ENCODE data around the gene IVL. TPM values are rescaled to one million over a fixed set of nuclear protein-coding genes. Genes with fewer than 3 reads are reported as not detected.

The IVL gene
- total and polyA plus RNA-seq, 4 donors, result 0.02 TPM; not detected in 3

- TF ChIP-seq, protein P1, sequence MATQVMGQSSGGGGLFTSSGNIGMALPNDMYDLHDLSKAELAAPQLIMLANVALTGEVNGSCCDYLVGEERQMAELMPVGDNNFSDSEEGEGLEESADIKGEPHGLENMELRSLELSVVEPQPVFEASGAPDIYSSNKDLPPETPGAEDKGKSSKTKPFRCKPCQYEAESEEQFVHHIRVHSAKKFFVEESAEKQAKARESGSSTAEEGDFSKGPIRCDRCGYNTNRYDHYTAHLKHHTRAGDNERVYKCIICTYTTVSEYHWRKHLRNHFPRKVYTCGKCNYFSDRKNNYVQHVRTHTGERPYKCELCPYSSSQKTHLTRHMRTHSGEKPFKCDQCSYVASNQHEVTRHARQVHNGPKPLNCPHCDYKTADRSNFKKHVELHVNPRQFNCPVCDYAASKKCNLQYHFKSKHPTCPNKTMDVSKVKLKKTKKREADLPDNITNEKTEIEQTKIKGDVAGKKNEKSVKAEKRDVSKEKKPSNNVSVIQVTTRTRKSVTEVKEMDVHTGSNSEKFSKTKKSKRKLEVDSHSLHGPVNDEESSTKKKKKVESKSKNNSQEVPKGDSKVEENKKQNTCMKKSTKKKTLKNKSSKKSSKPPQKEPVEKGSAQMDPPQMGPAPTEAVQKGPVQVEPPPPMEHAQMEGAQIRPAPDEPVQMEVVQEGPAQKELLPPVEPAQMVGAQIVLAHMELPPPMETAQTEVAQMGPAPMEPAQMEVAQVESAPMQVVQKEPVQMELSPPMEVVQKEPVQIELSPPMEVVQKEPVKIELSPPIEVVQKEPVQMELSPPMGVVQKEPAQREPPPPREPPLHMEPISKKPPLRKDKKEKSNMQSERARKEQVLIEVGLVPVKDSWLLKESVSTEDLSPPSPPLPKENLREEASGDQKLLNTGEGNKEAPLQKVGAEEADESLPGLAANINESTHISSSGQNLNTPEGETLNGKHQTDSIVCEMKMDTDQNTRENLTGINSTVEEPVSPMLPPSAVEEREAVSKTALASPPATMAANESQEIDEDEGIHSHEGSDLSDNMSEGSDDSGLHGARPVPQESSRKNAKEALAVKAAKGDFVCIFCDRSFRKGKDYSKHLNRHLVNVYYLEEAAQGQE (IDR thresholded peaks at IDR 0.05), result no peak
Measured at GRCh38 chr1:152899027-152899426, 9.3 kb upstream of the IVL start (continued).

DNA sequence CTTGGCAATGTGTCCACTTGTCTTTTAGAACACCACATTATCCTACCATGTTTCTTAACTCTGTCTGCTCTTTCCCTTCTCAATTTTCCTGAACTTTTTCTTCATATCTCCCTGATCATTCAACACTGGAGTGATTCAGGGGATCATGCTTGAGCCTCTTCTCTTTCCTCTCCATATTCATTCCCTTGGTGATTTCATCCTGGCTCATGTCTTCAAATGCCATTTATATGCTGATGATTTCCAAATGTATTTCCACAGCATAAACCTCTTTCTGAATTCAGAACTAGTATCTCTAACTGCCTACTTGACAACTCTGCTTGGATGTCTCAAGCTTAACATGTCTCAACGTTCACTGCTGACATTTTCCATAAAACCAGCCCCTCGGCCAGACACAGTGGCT, 8.5 kb upstream of the IVL start:
- TF ChIP-seq, protein P2, sequence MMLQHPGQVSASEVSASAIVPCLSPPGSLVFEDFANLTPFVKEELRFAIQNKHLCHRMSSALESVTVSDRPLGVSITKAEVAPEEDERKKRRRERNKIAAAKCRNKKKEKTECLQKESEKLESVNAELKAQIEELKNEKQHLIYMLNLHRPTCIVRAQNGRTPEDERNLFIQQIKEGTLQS (IDR thresholded peaks at IDR 0.05), result no peak
- TF ChIP-seq JUND (IDR thresholded peaks at IDR 0.05) (no peak), GABPA (IDR thresholded peaks at IDR 0.05 in 1 of 2, conservative IDR thresholded peaks at IDR 0.05 in 1 of 2) (no peak), HNF4A (conservative IDR thresholded peaks at IDR 0.05) (no peak), RAD21 (IDR thresholded peaks at IDR 0.05) (no peak), RXRA (IDR thresholded peaks at IDR 0.05) (no peak)
- H3K4me3 ChIP-seq (ENCODE audit: low read depth in 1 of 3, low read length in 3 of 3), result no peak overlapping the region
- H3K4me1 ChIP-seq (ENCODE audit: control insufficient read depth in 4 of 4, insufficient read depth in 4 of 4, low read length in 3 of 4), result no peaks in the 10 kb centered on the region
- WGBS, result 79% methylated on average over 2 of the region's 2 CpGs
- no peaks in the 10 kb centered on the region for H3K9me3 ChIP-seq (ENCODE audit: control insufficient read depth in 4 of 4, low read length in 3 of 4)
- no peaks in the 10 kb centered on the region for H3K27me3 ChIP-seq (ENCODE audit: control insufficient read depth in 4 of 4, insufficient read depth in 4 of 4, low read length in 3 of 4)
- H3K27ac ChIP-seq (ENCODE audit: low read depth in 1 of 2, low read length in 2 of 2), result no peak overlapping the region
- H3K9ac ChIP-seq (ENCODE audit: low read depth in 1 of 2, low read length in 2 of 2), result no peak overlapping the region
- no peak for DNase-seq (ENCODE audit: low spot score)
- peaks cover 0 to 2% (median 0%) of the 10 kb centered on the region in 4 donors for H3K36me3 ChIP-seq (ENCODE audit: control insufficient read depth in 4 of 4, insufficient read depth in 3 of 4, low read depth in 1 of 4, low read length in 3 of 4)

DNA sequence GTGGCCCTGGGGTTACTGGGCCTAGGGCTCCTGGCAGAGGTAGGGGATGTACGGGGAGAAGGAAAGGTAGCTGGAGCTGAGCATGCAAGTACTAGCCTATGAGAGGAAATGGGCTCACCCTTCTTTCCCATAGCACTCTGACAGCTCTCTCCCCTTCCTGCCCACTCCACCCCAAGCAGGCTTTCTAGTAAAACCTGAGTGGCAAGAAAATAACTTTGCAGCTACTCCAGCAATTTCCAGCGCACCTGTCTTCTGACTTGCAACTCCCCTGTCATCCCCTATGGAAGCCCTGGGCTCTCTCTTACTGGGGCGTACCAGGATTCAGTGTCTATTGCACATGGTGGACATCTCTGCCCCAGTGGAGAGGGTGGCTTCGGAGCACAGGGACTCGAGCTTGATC, 6.7 kb upstream of the IVL start:
- 84% methylated on average over 5 of the region's 5 CpGs for WGBS
- no peak overlapping the region for H3K4me3 ChIP-seq (ENCODE audit: low read depth in 1 of 3, low read length in 3 of 3)
- no peaks in the 10 kb centered on the region for H3K27me3 ChIP-seq (ENCODE audit: control insufficient read depth in 4 of 4, insufficient read depth in 4 of 4, low read length in 3 of 4)
- peaks cover 0 to 2% (median 0%) of the 10 kb centered on the region in 4 donors for H3K36me3 ChIP-seq (ENCODE audit: control insufficient read depth in 4 of 4, insufficient read depth in 3 of 4, low read depth in 1 of 4, low read length in 3 of 4)
- DNase-seq (ENCODE audit: low spot score), result no peak
- H3K27ac ChIP-seq (ENCODE audit: low read depth in 1 of 2, low read length in 2 of 2), result no peak overlapping the region
- no peak overlapping the region for H3K9ac ChIP-seq (ENCODE audit: low read depth in 1 of 2, low read length in 2 of 2)
- no peaks in the 10 kb centered on the region for H3K9me3 ChIP-seq (ENCODE audit: control insufficient read depth in 4 of 4, low read length in 3 of 4)
- TF ChIP-seq GABPA (IDR thresholded peaks at IDR 0.05 in 1 of 2, conservative IDR thresholded peaks at IDR 0.05 in 1 of 2) (no peak), CTCF (IDR thresholded peaks at IDR 0.05; ENCODE audit: low read depth, low read length, missing input control) (no peak), FOXA2 (IDR thresholded peaks at IDR 0.05) (no peak), RAD21 (IDR thresholded peaks at IDR 0.05) (no peak), JUND (IDR thresholded peaks at IDR 0.05) (no peak), HNF4G (IDR thresholded peaks at IDR 0.05) (no peak), SP1 (IDR thresholded peaks at IDR 0.05) (no peak), EGR1 (IDR thresholded peaks at IDR 0.05; ENCODE audit: low read depth in 2 of 2) (no peak), TAF1 (conservative IDR thresholded peaks at IDR 0.05) (no peak), ZBTB33 (IDR thresholded peaks at IDR 0.05) (no peak)
- TF ChIP-seq, protein P3, sequence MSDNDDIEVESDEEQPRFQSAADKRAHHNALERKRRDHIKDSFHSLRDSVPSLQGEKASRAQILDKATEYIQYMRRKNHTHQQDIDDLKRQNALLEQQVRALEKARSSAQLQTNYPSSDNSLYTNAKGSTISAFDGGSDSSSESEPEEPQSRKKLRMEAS (IDR thresholded peaks at IDR 0.05), result no peak
- TF ChIP-seq, protein P2 (IDR thresholded peaks at IDR 0.05), result no peak
- TF ChIP-seq, protein P1 (IDR thresholded peaks at IDR 0.05), result no peak
- no peaks in the 10 kb centered on the region for H3K4me1 ChIP-seq (ENCODE audit: control insufficient read depth in 4 of 4, insufficient read depth in 4 of 4, low read length in 3 of 4)

Data from liver (tissue), 9 donors.